Liver (tissue), 3 donors: ENCODE results near the gene PLA2G15.

ENCODE experiments used
- CTCF ChIP-seq: fragments of 150-350 bp; IDR thresholded peaks from 2 replicates; pipeline ENCODE4 v1.5.1; 2017; ENCODE audit warnings: improper control_type of control experiment, low read depth, low read length; ENCODE audit not compliant: missing input control
- JUND ChIP-seq, 2 donors: IDR thresholded peaks; 2 replicates each; pipeline ENCODE4 v1.6.1; 2016; ENCODE audit warnings: antibody characterized with exemption in 2 of 2
- RAD21 ChIP-seq, 2 donors: IDR thresholded peaks; 2 replicates each; pipeline ENCODE4 v1.6.1; 2016; ENCODE audit warnings: antibody characterized with exemption in 2 of 2, mild to moderate bottlenecking in 2 of 2
- SP1 ChIP-seq: IDR thresholded peaks from 2 replicates; pipeline ENCODE4 v1.6.1; 2018; ENCODE audit warnings: antibody characterized with exemption, mild to moderate bottlenecking
- TAF1 ChIP-seq: conservative IDR thresholded peaks from 2 replicates; pipeline ENCODE4 v1.6.1; 2016; ENCODE audit warnings: antibody characterized with exemption, mild to moderate bottlenecking
- YY1 ChIP-seq: IDR thresholded peaks from 2 replicates; pipeline ENCODE4 v1.6.1; 2016; ENCODE audit warnings: antibody characterized with exemption, mild to moderate bottlenecking
- TF ChIP-seq, protein P1 (sequence below): IDR thresholded peaks from 2 replicates; pipeline ENCODE4 v1.6.1; 2016; ENCODE audit warnings: antibody characterized with exemption
- donor health status: healthy.
- donor health status: healthy.

GRCh38 chr16:68226116-68226515 lies 19.1 kb upstream of the PLA2G15 start:
- no peak for TF ChIP-seq CTCF
- TF ChIP-seq, protein P1, sequence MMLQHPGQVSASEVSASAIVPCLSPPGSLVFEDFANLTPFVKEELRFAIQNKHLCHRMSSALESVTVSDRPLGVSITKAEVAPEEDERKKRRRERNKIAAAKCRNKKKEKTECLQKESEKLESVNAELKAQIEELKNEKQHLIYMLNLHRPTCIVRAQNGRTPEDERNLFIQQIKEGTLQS = no peak
- no peak for TF ChIP-seq YY1
- TF ChIP-seq SP1 = no peak
- no peak for TF ChIP-seq TAF1
- TF ChIP-seq JUND (IDR thresholded peaks at IDR 0.05) = no peak
- no peak for TF ChIP-seq RAD21 (IDR thresholded peaks at IDR 0.05)
